Measurements from ENCODE around the gene CADM1. TPM values are rescaled to one million over a fixed set of nuclear protein-coding genes. Genes with fewer than 3 reads are reported as not detected.

CADM1 gene
- total RNA-seq, 2 experiments from 2014 or later, result 0.47 to 0.63 TPM

DNA sequence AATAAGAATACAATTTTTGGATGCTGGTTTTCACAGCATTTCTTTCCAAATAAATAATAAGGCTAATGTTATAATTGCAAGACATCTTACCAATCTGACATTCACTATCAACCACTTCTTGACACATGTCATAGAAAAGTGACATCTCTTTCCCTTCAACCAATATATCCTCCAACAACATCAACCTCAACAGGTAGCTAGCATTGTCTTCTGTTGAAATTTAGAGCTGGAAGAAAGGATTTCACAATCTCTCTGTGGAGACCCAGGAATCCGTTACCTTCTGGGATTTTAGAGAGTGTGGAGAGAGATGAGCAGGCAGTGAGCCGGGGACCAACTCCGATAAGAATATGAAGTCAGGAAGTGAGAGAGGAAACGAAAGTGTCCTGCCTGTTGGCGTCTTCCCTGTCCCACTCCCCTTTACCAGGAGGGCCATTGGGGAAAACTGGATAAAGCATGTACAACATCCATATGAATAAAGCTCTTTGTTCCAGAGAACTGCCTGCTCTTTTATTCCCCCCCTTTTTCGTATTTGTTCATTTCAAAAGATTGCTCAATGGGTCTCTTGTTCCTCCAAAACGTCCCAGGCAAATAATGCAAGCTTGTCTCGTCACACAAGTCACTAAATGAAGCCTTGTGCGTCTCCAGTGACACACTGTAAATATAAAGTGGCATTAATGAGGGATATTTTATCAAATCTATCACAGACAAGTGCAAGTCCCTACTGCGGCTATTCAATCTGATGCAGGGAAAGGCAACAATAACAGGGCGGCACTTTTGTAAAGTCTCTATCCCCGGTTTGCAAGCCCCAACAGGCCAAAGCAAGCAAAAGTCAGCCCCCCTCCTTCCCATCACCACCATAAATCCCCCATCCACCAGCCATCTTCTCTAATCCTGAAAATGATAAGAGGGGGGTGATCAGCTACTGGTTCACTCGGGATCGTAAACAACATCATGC lies 3.4 kb downstream of the CADM1 start:
- Mint-ChIP-seq H3K36me3 (ENCODE audit: low read depth) (no peaks in the 10 kb centered on the region), H3K27me3 (peaks cover 38% of the 10 kb centered on the region), H3K4me3 (no peak overlapping the region), H3K4me1 (ENCODE audit: low read depth) (peaks cover 11% of the 10 kb centered on the region), H3K9me3 (no peaks in the 10 kb centered on the region), H3K27ac (no peak overlapping the region)
- ATAC-seq (no peak), DNase-seq (no peak)
- TF ChIP-seq, protein P1, sequence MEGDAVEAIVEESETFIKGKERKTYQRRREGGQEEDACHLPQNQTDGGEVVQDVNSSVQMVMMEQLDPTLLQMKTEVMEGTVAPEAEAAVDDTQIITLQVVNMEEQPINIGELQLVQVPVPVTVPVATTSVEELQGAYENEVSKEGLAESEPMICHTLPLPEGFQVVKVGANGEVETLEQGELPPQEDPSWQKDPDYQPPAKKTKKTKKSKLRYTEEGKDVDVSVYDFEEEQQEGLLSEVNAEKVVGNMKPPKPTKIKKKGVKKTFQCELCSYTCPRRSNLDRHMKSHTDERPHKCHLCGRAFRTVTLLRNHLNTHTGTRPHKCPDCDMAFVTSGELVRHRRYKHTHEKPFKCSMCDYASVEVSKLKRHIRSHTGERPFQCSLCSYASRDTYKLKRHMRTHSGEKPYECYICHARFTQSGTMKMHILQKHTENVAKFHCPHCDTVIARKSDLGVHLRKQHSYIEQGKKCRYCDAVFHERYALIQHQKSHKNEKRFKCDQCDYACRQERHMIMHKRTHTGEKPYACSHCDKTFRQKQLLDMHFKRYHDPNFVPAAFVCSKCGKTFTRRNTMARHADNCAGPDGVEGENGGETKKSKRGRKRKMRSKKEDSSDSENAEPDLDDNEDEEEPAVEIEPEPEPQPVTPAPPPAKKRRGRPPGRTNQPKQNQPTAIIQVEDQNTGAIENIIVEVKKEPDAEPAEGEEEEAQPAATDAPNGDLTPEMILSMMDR (IDR thresholded peaks at IDR 0.05), result no peak
- ChIA-PET CTCF (no interaction called here), POLR2A (interaction anchor here (1.2 kb wide), 1 partner anchor 8 kb away, joined by 4 read pairs; no protein-coding TSS in a partner anchor)
- intact Hi-C loops (cut with micrococcal nuclease), result no loop called here

DNA sequence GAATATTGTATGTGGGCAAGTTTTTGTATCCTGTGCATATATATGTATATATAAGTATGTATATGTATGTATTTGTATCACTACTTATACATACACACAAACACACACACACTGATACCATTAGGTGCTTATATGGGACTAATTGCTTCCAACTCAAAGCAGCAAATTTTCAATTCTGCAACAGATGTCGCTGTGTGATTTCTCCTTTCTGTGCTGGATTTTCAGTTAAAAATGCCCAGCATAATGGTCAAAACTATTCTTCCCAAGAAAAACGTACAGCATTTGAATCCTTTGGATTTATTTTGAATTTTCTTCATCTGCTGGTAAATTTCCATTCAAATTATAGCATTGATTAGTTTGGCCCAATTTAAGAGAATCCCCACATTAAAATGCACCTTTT lies 4.3 kb downstream of the CADM1 start:
- Mint-ChIP-seq H3K9me3 (no peaks in the 10 kb centered on the region), H3K4me3 (no peak overlapping the region), H3K4me1 (ENCODE audit: low read depth) (peaks cover 10% of the 10 kb centered on the region), H3K36me3 (ENCODE audit: low read depth) (no peaks in the 10 kb centered on the region), H3K27ac (no peak overlapping the region), H3K27me3 (peaks cover 36% of the 10 kb centered on the region)
- ChIA-PET CTCF (no interaction called here), POLR2A (no interaction called here)
- DNase-seq, result no peak
- TF ChIP-seq, protein P1 (IDR thresholded peaks at IDR 0.05), result no peak
- intact Hi-C loops (cut with micrococcal nuclease), result no loop called here
- no peak for ATAC-seq

- H3K4me1 Mint-ChIP-seq (ENCODE audit: low read depth), result peaks cover 7% of the 10 kb centered on the region
- H3K27me3 Mint-ChIP-seq, result peaks cover 31% of the 10 kb centered on the region
- H3K36me3 Mint-ChIP-seq (ENCODE audit: low read depth), result no peaks in the 10 kb centered on the region
- no peak overlapping the region for H3K4me3 Mint-ChIP-seq
- no peaks in the 10 kb centered on the region for H3K9me3 Mint-ChIP-seq
- DNase-seq (no peak), ATAC-seq (no peak)
- intact Hi-C loops (cut with micrococcal nuclease), result no loop called here
- ChIA-PET POLR2A (no interaction called here), CTCF (no interaction called here)
- no peak overlapping the region for H3K27ac Mint-ChIP-seq
- TF ChIP-seq, protein P1 (IDR thresholded peaks at IDR 0.05), result no peak
These were observed 4.9 kb downstream of the CADM1 start for GRCh38 chr11:115499241-115499799.

DNA sequence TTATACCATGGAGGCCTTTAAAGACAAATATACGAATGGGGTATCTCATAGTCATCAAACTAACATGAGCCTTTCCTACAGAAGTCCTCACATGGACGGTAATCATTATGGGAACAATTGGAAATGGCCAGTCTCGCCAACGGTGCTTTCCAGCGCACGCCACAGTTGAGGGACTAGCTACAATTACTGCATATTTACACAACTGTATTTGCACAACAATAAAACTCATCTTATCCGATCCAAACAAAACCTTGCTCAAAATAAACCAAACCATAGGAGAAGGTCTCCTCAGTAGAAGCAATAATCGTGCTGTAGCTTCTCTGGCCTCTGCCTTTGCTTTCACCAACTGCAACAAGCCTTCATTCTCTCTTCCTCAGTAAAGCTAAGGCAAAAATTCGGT lies 5.9 kb downstream of the CADM1 start:
- POLR2A ChIA-PET, result no interaction called here
- Mint-ChIP-seq H3K27ac (no peak overlapping the region), H3K9me3 (no peaks in the 10 kb centered on the region), H3K36me3 (ENCODE audit: low read depth) (no peaks in the 10 kb centered on the region), H3K4me3 (no peak overlapping the region), H3K4me1 (ENCODE audit: low read depth) (no peaks in the 10 kb centered on the region), H3K27me3 (peaks cover 25% of the 10 kb centered on the region)
- ATAC-seq (no peak), DNase-seq (no peak)
- CTCF ChIA-PET, result no interaction called here
- intact Hi-C loops (cut with micrococcal nuclease), result no loop called here
- TF ChIP-seq, protein P1 (IDR thresholded peaks at IDR 0.05), result no peak

DNA sequence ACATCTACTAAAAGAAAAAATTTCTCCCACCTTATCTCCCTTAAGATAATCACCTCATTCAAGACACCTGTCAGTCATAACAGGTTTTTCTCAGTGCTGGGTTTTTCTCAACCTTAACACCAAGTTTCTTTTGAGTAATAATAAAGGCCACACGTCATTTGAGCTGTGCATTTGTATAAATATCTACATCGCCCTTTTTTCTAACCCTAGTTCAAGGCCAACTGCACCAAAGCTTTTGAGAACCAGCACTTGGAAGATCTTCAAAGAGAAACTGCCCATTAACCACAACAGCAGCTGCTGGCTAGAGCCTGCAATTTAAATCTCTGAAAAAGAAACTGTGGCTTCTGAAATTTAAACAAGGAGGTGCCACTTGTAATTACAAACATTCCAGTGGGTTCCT lies 6.9 kb downstream of the CADM1 start:
- DNase-seq (no peak), ATAC-seq (no peak)
- H3K9me3 Mint-ChIP-seq, result no peaks in the 10 kb centered on the region
- H3K27ac Mint-ChIP-seq, result no peak overlapping the region
- POLR2A ChIA-PET, result no interaction called here
- no peaks in the 10 kb centered on the region for H3K36me3 Mint-ChIP-seq (ENCODE audit: low read depth)
- no peak overlapping the region for H3K4me3 Mint-ChIP-seq
- TF ChIP-seq, protein P1 (IDR thresholded peaks at IDR 0.05), result no peak
- CTCF ChIA-PET, result no interaction called here
- peaks cover 26% of the 10 kb centered on the region for H3K27me3 Mint-ChIP-seq
- H3K4me1 Mint-ChIP-seq (ENCODE audit: low read depth), result no peaks in the 10 kb centered on the region
- intact Hi-C loops (cut with micrococcal nuclease), result no loop called here
